HepG2 (cell line): ENCODE data around the gene NSMF. TPM values are rescaled to one million over a fixed set of nuclear protein-coding genes. Genes with fewer than 3 reads are reported as not detected.

ENCODE experiments used
- CBX2 ChIP-seq, 2 experiments: fragments of 200-600 bp in 1 of 2; sonication (generic); formaldehyde crosslinking in 1 of 2; IDR thresholded peaks; 2 replicates each; pipeline versions ENCODE4 v1.7.0 to v1.8.1; 2018 to 2022; ENCODE audit warnings: low read depth in 2 of 2, low read length in 1 of 2, mild to moderate bottlenecking in 1 of 2, missing genetic modification reagents in 1 of 2
- HNF4A ChIP-seq: sonication (generic); formaldehyde crosslinking; IDR thresholded peaks from 2 replicates; pipeline ENCODE4 v1.4.0; 2020; ENCODE audit warnings: missing genetic modification reagents
- MAZ ChIP-seq, 2 experiments: sonication (generic) in 1 of 2; formaldehyde crosslinking in 1 of 2; IDR thresholded peaks; 2 replicates each; pipeline versions ENCODE4 v1.5.0 to v1.6.1; 2012 to 2020; ENCODE audit warnings: low read depth in 2 of 2, mild to moderate bottlenecking in 2 of 2, borderline replicate concordance in 1 of 2, improper control_type of control experiment in 1 of 2, low read length in 1 of 2, missing genetic modification reagents in 1 of 2, moderate library complexity in 1 of 2
- MYPOP ChIP-seq: sonication (generic); formaldehyde crosslinking; IDR thresholded peaks from 2 replicates; pipeline ENCODE4 v1.8.1; 2023; ENCODE audit warnings: mild to moderate bottlenecking, moderate library complexity, missing genetic modification reagents
- SALL1 ChIP-seq: sonication (generic); formaldehyde crosslinking; IDR thresholded peaks from 2 replicates; pipeline ENCODE4 v1.8.0; 2022; ENCODE audit warnings: mild to moderate bottlenecking, missing genetic modification reagents
- SOX6 ChIP-seq, 2 experiments: fragments of 450-650 bp in 1 of 2; sonication (generic) in 1 of 2; formaldehyde crosslinking in 1 of 2; IDR thresholded peaks; 2 replicates each; pipeline versions ENCODE4 v1.4.0 to v1.6.1; 2017 to 2020; ENCODE audit warnings: antibody characterized with exemption in 1 of 2, mild to moderate bottlenecking in 1 of 2, missing genetic modification reagents in 1 of 2
- ZFP62 ChIP-seq: sonication (generic); formaldehyde crosslinking; IDR thresholded peaks from 2 replicates; pipeline ENCODE4 v1.4.0; 2020; ENCODE audit warnings: missing genetic modification reagents
- ZFX ChIP-seq: sonication (generic); formaldehyde crosslinking; IDR thresholded peaks from 2 replicates; pipeline ENCODE4 v1.4.0; 2020; ENCODE audit warnings: mild to moderate bottlenecking, low read depth, missing genetic modification reagents, moderate library complexity
- ZNF230 ChIP-seq: sonication (generic); formaldehyde crosslinking; IDR thresholded peaks from 2 replicates; pipeline ENCODE4 v1.4.0; 2020; ENCODE audit warnings: mild to moderate bottlenecking, missing genetic modification reagents
- ZNF264 ChIP-seq: sonication (generic); formaldehyde crosslinking; IDR thresholded peaks from 2 replicates; pipeline ENCODE4 v1.4.0; 2020; ENCODE audit warnings: missing genetic modification reagents
- ZNF674 ChIP-seq: sonication (generic); formaldehyde crosslinking; IDR thresholded peaks from 2 replicates; pipeline ENCODE4 v1.5.0; 2020; ENCODE audit warnings: low read depth, mild to moderate bottlenecking, missing genetic modification reagents
- polyA plus RNA-seq, 8 experiments: library from polyadenylated mRNA; depleted of rRNA in 3 of 8; stranded (reverse) in 7 of 8; unstranded in 1 of 8; fragments of >200 nt; fragmentation: Illumina TruSeq in 4 of 8; extraction: Trizol in 4 of 8; gene quantifications; 2 replicates each; pipeline versions ENCODE4 v1.2.1 to v1.2.3, GENCODE V29; 2011 to 2016; ENCODE audit warnings: low read depth in 4 of 8, missing spikeins in 1 of 8, mixed read lengths in 1 of 8; ENCODE audit not compliant: insufficient read depth in 1 of 8
- total RNA-seq, 5 experiments: library from RNA; depleted of rRNA; stranded (reverse); fragments of >200 nt; fragmentation: Illumina TruSeq; extraction: Trizol; gene quantifications; 2 replicates each; pipeline ENCODE4 v1.2.3, GENCODE V29; 2016; ENCODE audit warnings: low read depth in 1 of 5
- TF ChIP-seq, protein P1 (sequence below): IDR thresholded peaks from 2 replicates; pipeline ENCODE4 v1.6.1; 2018; ENCODE audit warnings: missing genetic modification reagents, mild to moderate bottlenecking, missing compliant biosample characterization
- TF ChIP-seq, protein P2 (sequence below): sonication (generic); formaldehyde crosslinking; IDR thresholded peaks from one replicate; pipeline ENCODE4 v1.5.1; 2020; ENCODE audit warnings: mild to moderate bottlenecking, missing genetic modification reagents; ENCODE audit errors: not compliant biosample characterization
- TF ChIP-seq, protein P3 (sequence below): IDR thresholded peaks from 2 replicates; pipeline ENCODE4 v1.6.1; 2016

The NSMF gene
- total and polyA plus RNA-seq, 2 of the 13 experiments (the other 11 are each of a cell fraction or from before 2014, with no cell fraction given), result 44.3 to 183 TPM

GRCh38 chr9:137462986-137463930 is 4.1 kb upstream of the NSMF start (continued):
- TF ChIP-seq, protein P1, sequence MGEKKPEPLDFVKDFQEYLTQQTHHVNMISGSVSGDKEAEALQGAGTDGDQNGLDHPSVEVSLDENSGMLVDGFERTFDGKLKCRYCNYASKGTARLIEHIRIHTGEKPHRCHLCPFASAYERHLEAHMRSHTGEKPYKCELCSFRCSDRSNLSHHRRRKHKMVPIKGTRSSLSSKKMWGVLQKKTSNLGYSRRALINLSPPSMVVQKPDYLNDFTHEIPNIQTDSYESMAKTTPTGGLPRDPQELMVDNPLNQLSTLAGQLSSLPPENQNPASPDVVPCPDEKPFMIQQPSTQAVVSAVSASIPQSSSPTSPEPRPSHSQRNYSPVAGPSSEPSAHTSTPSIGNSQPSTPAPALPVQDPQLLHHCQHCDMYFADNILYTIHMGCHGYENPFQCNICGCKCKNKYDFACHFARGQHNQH, result 0 out of 2 replicates have a peak, but pooled peaks have one; percentile 56
- TF ChIP-seq CBX2 (IDR thresholded peaks at IDR 0.05; ENCODE audit: low read depth, low read length) (no peak), CBX2 (CRISPR knock-in tag; IDR thresholded peaks at IDR 0.05; ENCODE audit: low read depth) (0 out of 2 replicates have a peak, but pooled peaks have one; percentile 18), SOX6 (IDR thresholded peaks at IDR 0.05) (no peak), SOX6 (CRISPR knock-in tag; IDR thresholded peaks at IDR 0.05) (peak; percentile 47), ZNF674 (no peak), MAZ (IDR thresholded peaks at IDR 0.05; ENCODE audit: borderline replicate concordance, low read depth, low read length) (peak; percentile 30; the same call in 1 of the 2 replicates), MAZ (CRISPR knock-in tag; IDR thresholded peaks at IDR 0.05; ENCODE audit: low read depth) (no peak), ZFX (CRISPR knock-in tag) (peak; percentile 78), ZNF230 (CRISPR knock-in tag) (peak; percentile 69; the same call in 1 of the 2 replicates), HNF4A (CRISPR knock-in tag) (peak; percentile 68), ZFP62 (CRISPR knock-in tag) (no peak), MYPOP (CRISPR knock-in tag) (no peak), SALL1 (CRISPR knock-in tag) (peak; percentile 64), ZNF264 (CRISPR knock-in tag) (peak; percentile 75; the same call in 1 of the 2 replicates)
- TF ChIP-seq, protein P2, sequence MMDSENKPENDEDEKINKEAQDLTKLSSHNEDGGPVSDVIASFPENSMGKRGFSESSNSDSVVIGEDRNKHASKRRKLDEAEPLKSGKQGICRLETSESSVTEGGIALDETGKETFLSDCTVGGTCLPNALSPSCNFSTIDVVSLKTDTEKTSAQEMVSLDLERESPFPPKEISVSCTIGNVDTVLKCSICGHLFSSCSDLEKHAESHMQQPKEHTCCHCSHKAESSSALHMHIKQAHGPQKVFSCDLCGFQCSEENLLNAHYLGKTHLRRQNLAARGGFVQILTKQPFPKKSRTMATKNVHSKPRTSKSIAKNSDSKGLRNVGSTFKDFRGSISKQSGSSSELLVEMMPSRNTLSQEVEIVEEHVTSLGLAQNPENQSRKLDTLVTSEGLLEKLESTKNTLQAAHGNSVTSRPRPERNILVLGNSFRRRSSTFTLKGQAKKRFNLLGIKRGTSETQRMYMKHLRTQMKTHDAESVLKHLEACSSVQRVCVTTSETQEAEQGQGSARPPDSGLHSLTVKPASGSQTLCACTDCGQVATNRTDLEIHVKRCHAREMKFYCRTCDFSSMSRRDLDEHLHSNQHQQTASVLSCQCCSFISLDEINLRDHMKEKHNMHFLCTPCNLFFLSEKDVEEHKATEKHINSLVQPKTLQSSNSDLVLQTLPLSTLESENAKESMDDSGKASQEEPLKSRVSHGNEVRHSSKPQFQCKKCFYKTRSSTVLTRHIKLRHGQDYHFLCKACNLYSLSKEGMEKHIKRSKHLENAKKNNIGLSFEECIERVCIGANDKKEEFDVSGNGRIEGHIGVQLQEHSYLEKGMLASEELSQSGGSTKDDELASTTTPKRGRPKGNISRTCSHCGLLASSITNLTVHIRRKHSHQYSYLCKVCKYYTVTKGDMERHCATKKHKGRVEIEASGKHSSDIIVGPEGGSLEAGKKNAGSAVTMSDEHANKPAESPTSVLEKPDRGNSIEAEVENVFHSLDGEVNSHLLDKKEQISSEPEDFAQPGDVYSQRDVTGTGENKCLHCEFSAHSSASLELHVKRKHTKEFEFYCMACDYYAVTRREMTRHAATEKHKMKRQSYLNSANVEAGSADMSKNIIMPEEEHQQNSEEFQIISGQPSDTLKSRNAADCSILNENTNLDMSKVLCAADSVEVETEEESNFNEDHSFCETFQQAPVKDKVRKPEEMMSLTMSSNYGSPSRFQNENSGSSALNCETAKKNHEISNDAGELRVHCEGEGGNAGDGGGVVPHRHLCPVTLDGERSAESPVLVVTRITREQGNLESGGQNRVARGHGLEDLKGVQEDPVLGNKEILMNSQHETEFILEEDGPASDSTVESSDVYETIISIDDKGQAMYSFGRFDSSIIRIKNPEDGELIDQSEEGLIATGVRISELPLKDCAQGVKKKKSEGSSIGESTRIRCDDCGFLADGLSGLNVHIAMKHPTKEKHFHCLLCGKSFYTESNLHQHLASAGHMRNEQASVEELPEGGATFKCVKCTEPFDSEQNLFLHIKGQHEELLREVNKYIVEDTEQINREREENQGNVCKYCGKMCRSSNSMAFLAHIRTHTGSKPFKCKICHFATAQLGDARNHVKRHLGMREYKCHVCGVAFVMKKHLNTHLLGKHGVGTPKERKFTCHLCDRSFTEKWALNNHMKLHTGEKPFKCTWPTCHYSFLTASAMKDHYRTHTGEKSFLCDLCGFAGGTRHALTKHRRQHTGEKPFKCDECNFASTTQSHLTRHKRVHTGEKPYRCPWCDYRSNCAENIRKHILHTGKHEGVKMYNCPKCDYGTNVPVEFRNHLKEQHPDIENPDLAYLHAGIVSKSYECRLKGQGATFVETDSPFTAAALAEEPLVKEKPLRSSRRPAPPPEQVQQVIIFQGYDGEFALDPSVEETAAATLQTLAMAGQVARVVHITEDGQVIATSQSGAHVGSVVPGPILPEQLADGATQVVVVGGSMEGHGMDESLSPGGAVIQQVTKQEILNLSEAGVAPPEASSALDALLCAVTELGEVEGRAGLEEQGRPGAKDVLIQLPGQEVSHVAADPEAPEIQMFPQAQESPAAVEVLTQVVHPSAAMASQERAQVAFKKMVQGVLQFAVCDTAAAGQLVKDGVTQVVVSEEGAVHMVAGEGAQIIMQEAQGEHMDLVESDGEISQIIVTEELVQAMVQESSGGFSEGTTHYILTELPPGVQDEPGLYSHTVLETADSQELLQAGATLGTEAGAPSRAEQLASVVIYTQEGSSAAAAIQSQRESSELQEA (CRISPR knock-in tag), result peak; percentile 27
- TF ChIP-seq, protein P3, sequence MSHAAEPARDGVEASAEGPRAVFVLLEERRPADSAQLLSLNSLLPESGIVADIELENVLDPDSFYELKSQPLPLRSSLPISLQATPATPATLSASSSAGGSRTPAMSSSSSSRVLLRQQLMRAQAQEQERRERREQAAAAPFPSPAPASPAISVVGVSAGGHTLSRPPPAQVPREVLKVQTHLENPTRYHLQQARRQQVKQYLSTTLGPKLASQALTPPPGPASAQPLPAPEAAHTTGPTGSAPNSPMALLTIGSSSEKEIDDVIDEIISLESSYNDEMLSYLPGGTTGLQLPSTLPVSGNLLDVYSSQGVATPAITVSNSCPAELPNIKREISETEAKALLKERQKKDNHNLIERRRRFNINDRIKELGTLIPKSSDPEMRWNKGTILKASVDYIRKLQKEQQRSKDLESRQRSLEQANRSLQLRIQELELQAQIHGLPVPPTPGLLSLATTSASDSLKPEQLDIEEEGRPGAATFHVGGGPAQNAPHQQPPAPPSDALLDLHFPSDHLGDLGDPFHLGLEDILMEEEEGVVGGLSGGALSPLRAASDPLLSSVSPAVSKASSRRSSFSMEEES (CRISPR knock-in tag), result no peak
